HFFc6 (cell line): ENCODE results near the gene PSEN2. TPM values are rescaled to one million over a fixed set of nuclear protein-coding genes. Genes with fewer than 3 reads are reported as not detected.
A peak's percentile ranks its signal among the peaks of the same experiment; 100 is the strongest.

Source experiments
- DNase-seq: peaks from one replicate; pipeline ENCODE4 v3.0.0-alpha.2; 2018
- H3K27ac Mint-ChIP-seq: 2 replicates; pipeline ENCODE4 v1.8.0; 2020; ENCODE audit warnings: mild to moderate bottlenecking, mixed read lengths
- H3K27me3 Mint-ChIP-seq: 2 replicates; pipeline ENCODE4 v1.8.0; 2021; ENCODE audit warnings: mild to moderate bottlenecking, moderate library complexity, mixed read lengths; ENCODE audit not compliant: insufficient read depth
- H3K36me3 Mint-ChIP-seq: 2 replicates; pipeline ENCODE4 v1.8.0; 2021; ENCODE audit warnings: low read depth, mixed read lengths
- H3K4me1 Mint-ChIP-seq: 2 replicates; pipeline ENCODE4 v1.8.0; 2020; ENCODE audit warnings: low read depth, mixed read lengths
- H3K4me3 Mint-ChIP-seq: 2 replicates; pipeline ENCODE4 v1.8.0; 2020; ENCODE audit warnings: mild to moderate bottlenecking, moderate library complexity, mixed read lengths
- H3K9me3 Mint-ChIP-seq: 2 replicates; pipeline ENCODE4 v1.8.0; 2020; ENCODE audit warnings: mild to moderate bottlenecking, mixed read lengths
- CTCF ChIP-seq: fragments of 200-600 bp; sonication (generic); IDR thresholded peaks from 2 replicates; pipeline ENCODE4 v1.5.0; 2021; ENCODE audit warnings: antibody characterized with exemption, mild to moderate bottlenecking
- long read RNA-seq: library from polyadenylated mRNA; unstranded; transcript quantifications from one replicate; pipeline ENCODE4 v2.0.0, GENCODE V29; 2019
- total RNA-seq, 6 experiments: library from RNA; stranded (reverse); fragmentation: NEBNext Ultra II Directional; extraction: Animal tissue kit (Norgen Biotek cat#: 25700); gene quantifications; 2 replicates in 1 of 6; 3 replicates in 5 of 6; pipeline ENCODE4 v1.2.3, GENCODE V29; 2021

The PSEN2 gene
- 10 to 100 TPM; 11.0 to 17.4 (median 13.4) TPM for total RNA-seq
- long read RNA-seq, transcript PSEN2-202 (13 exons, 2,306 nt): major isoform, 6 of 24 reads
- long read RNA-seq, partial matches to known transcripts: 11 of 24 reads
- long read RNA-seq, other reads (novel, unspliced or antisense): 3 of 24 reads

GRCh38 chr1:226870401-226871279, at the start of gene PSEN2:
Gene PSEN2, plus strand, starts transcription at chr1:226870616. Its CDS starts 11,292 bp downstream, at chr1:226881908.
- peaks cover 36% of the 10 kb centered on the region for H3K4me1 Mint-ChIP-seq

GRCh38 chr1:226820941-226821718, 49.3 kb upstream of the PSEN2 start:
- no peak for TF ChIP-seq CTCF
- Mint-ChIP-seq H3K9me3 (no peaks in the 10 kb centered on the region), H3K4me1 (peaks cover 35% of the 10 kb centered on the region), H3K4me3 (0 out of 2 replicates have a peak overlapping the region, but pooled peaks have one; percentile 7), H3K27ac (peak overlapping the region; percentile 76), H3K27me3 (peaks cover 2% of the 10 kb centered on the region), H3K36me3 (no peaks in the 10 kb centered on the region)
- peak; percentile 93 for DNase-seq

More at GRCh38 chr1:226870401-226871279, at the start of gene PSEN2:
- H3K4me3 Mint-ChIP-seq: peak within 1 kb of the TSS; percentile 89
- H3K9me3 Mint-ChIP-seq: peaks cover 6% of the 10 kb centered on the region
- H3K27me3 Mint-ChIP-seq: peaks cover 2% of the 10 kb centered on the region; the same call in 1 of the 2 replicates
- H3K27ac Mint-ChIP-seq: peak within 1 kb of the TSS; percentile 75
- peaks cover 6% of the 10 kb centered on the region for H3K36me3 Mint-ChIP-seq
- TF ChIP-seq CTCF: peak; percentile 54
- peak; percentile 44 for DNase-seq

- DNase-seq: no peak
- no peaks in the 10 kb centered on the region for H3K36me3 Mint-ChIP-seq
- H3K4me1 Mint-ChIP-seq: peaks cover 29% of the 10 kb centered on the region
- H3K9me3 Mint-ChIP-seq: no peaks in the 10 kb centered on the region
- TF ChIP-seq CTCF: no peak
- peaks cover 2% of the 10 kb centered on the region for H3K27me3 Mint-ChIP-seq
- H3K4me3 Mint-ChIP-seq: no peak overlapping the region
- H3K27ac Mint-ChIP-seq: peak overlapping the region; percentile 76; the same call in 1 of the 2 replicates
Observed at GRCh38 chr1:226821719-226822085, 48.7 kb upstream of the PSEN2 start.

- Mint-ChIP-seq H3K4me3 (no peak overlapping the region), H3K4me1 (peaks cover 32% of the 10 kb centered on the region), H3K36me3 (no peaks in the 10 kb centered on the region), H3K9me3 (no peaks in the 10 kb centered on the region), H3K27ac (no peak overlapping the region), H3K27me3 (peaks cover 2% of the 10 kb centered on the region)
- no peak for TF ChIP-seq CTCF
- no peak for DNase-seq
Observed at GRCh38 chr1:226823643-226824042, 46.8 kb upstream of the PSEN2 start.

- H3K36me3 Mint-ChIP-seq: no peaks in the 10 kb centered on the region
- peaks cover 29% of the 10 kb centered on the region for H3K4me1 Mint-ChIP-seq
- no peak for DNase-seq
- peaks cover 2% of the 10 kb centered on the region for H3K27me3 Mint-ChIP-seq
- H3K4me3 Mint-ChIP-seq: no peak overlapping the region
- TF ChIP-seq CTCF: no peak
- H3K9me3 Mint-ChIP-seq: no peaks in the 10 kb centered on the region
- H3K27ac Mint-ChIP-seq: no peak overlapping the region
Observed at GRCh38 chr1:226825037-226825745, 45.2 kb upstream of the PSEN2 start.
